Middle frontal gyrus (tissue), 1 donor: Measurements from ENCODE around the gene AP5S1.
"Not testable (repeated sequence)": the region's sequence is repeated elsewhere in the genome, so short reads cannot be mapped to it uniquely, and the experiment has no call there.

ENCODE experiments used
- DNase-seq: peaks from one replicate; pipeline ENCODE4 v3.0.0-alpha.2; 2015; ENCODE audit warnings: low spot score; ENCODE audit errors: extremely low spot score

The AP5S1 gene

GRCh38 chr20:3842348-3842930, 22.1 kb downstream of the AP5S1 start:
- DNase-seq = no peak

- DNase-seq = no peak
These were observed 23.1 kb downstream of the AP5S1 start for GRCh38 chr20:3843490-3843889.

DNA sequence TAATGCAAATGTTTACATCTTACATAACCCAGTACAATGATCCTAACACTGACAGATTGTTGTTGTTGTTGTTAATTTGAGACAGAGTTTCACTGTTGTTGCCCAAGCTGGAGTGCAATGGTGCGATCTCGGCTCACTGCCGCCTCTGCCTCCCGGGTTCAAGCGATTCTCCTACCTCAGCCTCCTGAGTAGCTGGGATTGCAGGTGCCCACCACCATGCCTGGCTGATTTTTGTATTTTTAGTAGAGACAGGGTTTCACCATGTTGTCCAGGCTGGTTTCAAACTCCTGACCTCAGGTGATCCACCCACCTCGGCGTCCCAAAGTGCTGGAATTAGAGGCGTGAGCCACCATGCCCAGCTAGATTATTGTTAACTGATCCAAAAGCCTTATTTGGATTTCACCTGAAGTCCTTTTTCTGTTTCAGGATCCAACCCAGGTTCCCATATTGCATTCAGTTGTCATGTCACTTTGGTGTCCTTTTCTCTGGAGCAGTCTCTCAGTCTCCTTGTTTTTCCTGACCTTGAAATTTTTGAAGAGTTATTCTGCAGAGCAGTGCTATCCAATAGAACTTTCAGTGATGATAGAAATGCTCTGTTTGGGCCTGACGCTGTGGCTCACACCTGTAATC, 23.8 kb downstream of the AP5S1 start:
- not testable (repeated sequence) for DNase-seq

DNA sequence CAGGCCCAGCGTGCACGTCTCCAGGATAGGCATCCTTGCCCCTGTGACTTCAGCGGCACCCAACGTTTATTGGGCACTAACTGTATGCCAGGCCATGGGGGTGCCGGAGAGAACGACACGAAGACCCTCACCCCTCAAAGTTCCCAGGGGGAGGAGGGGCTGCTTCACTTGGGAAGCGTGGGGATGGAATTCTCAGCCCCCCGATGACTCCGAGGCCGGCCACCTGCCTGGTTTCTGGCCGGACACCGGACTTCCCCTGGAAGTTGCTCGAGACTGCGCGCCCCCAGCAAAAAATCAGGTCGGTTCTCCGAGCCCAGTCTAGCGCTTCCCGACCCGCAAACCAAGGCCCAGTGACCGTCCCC, 26.0 kb downstream of the AP5S1 start:
- DNase-seq = no peak

DNA sequence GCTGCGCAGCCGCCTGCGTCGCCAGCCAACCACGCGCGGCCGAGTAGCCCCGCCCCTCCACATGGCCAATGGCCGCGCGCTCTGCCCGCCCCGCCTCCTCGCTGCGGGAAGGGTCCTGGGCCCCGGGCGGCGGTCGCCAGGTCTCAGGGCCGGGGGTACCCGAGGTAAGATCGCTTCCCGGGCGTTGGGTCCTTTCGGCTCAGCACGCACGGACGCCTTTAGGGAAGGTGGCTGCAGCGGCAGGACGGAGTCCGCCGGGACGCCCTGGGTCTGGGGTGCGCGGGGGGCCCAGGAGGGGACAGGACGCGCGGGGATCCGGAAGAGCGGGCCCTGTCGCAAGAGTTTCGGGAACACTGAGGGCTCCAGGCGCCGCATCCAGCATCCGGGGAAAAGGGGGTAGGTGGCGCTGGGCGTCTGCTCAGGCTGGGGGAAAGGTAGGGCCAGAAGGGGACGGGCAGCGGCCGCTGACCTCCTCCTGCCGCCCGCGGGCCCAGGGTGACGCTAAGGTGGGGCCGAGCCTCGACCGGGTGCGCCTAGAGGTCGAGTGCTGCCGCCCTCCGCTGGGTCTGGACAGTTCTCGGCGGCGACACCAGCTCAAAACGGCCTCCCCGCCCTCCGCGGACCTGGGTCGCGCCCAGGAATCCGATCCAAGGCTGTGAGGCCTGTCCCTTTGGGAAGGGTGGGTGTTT, 26.5 kb downstream of the AP5S1 start, which contains the start of gene MAVS:
MAVS (plus strand) TSS at position 95 of the 689 bp plus-strand sequence. CDS start 7,791 bp downstream, outside the sequence.
- DNase-seq = peak; percentile 81

DNA sequence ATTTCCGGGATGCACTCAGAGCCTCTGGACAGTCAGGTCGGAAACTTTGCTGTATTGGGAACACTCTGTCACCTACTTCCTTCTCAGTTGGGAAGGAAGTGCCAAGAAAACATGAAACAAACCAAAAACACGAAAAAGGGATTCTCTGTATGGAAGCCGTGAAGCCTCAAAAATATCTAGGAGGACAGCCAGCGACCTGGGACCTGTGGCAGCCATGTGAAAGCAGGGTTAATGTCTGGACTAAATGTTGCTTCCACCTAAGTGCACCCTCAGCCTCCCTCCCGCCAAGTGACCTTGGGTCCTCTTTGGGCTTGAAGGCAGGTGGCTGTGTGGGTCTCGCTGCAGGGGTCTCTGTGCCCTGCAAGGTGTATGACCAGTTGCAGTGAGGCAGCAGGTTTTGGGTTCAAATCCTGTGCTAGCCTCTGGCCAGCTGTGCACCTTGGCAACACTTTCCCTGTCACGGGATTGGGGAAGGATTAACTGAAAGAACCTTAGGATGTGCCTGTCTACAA, 27.1 kb downstream of the AP5S1 start:
- DNase-seq = no peak

DNA sequence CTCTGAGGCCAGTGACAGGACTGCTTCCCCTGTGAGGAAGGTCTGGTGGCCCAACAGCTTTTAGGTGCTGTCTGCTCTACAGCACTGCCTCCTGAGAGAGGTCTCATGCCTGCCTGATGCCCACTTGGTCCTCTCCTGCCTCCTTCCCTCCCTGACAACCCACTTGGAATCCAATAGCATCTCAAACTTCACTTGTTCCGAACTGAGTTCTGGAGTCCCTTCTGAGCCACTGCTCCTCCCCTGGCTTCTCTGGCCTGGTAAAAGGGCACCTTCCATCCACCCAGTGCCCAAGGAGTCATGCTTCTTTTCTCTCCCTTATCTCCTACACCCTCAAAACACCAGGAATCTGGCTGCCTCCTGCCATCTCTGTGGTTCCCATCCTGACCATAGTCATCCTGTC, 28.2 kb downstream of the AP5S1 start:
- DNase-seq = no peak

GRCh38 chr20:3854462-3854871, 34.1 kb downstream of the AP5S1 start:
- DNase-seq = no peak

GRCh38 chr20:3857405-3857804, 37.1 kb downstream of the AP5S1 start:
- no peak for DNase-seq

GRCh38 chr20:3858689-3859088, 38.3 kb downstream of the AP5S1 start:
- DNase-seq = no peak

- no peak for DNase-seq
These were observed 40.8 kb downstream of the AP5S1 start for GRCh38 chr20:3861191-3861590.

DNA sequence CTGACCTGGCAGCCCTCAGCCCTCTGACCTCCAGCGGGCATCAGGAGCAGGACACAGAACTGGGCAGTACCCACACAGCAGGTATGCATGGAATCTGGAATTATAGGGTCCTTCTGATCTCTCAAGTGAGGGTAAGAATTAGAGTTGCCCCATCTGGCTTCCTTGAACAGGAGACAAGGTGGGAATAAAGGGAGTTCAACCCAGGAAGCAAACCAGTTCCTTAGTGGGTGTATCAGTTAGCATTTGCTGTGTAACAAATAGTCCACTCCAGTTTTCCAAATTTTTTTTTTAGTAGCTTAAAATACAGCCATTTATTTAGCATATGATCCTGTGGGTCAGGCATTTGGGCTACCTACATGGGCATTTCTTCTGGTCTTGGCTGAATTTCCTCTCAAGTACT, 42.0 kb downstream of the AP5S1 start:
- no peak for DNase-seq

DNA sequence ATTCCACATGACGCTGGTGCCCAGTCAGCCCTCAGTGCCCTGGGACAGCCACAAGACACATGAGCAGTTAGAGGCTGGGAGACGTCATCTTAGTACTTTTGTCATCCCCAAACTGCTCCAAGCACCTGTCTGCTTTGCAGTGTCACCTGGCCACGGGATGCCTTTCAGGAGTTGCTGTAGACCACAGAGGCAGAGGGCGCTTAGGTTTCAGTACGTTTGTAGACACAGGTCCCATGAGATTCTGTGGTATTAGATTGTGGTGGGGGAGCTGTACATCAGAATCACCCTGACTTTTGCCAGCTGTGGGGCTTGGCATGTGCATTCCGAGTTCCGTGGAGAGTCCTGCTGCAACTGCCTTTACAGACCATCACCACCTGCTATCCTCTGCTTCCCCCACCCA, 43.0 kb downstream of the AP5S1 start:
- no peak for DNase-seq

- DNase-seq = no peak
These were observed 44.2 kb downstream of the AP5S1 start for GRCh38 chr20:3864518-3864917.

DNA sequence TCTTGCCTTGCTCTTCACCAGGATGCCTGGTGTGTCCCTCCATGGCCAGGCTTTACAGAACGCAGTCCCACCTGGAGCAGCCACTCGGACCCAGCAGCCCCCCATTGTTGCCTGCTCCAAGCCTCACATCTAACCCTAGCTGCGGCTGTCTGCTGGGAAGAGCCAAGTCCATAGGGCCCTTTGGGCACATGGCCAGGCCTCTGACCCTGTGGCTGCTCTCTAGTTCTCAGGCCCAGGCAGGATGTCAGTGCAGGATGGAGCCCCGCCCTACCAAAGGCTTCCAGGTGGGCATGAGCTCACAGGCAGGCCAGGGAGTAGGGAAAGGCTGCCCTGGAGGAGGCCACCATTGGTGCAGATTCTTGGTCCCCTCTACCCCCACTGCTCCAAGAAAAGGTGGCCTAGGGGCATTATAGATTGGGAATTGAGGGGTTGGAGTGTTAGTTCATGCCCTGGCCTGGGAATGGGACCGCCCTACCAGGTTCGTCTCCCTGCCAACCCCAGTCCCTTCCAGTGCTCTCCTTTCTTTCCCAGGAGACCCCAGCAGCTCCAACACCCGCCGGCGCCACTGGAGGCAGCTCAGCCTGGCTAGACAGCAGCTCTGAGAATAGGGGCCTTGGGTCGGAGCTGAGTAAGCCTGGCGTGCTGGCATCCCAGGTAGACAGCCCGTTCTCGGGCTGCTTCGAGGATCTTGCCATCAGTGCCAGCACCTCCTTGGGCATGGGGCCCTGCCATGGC, 45.0 kb downstream of the AP5S1 start:
- DNase-seq = no peak

DNA sequence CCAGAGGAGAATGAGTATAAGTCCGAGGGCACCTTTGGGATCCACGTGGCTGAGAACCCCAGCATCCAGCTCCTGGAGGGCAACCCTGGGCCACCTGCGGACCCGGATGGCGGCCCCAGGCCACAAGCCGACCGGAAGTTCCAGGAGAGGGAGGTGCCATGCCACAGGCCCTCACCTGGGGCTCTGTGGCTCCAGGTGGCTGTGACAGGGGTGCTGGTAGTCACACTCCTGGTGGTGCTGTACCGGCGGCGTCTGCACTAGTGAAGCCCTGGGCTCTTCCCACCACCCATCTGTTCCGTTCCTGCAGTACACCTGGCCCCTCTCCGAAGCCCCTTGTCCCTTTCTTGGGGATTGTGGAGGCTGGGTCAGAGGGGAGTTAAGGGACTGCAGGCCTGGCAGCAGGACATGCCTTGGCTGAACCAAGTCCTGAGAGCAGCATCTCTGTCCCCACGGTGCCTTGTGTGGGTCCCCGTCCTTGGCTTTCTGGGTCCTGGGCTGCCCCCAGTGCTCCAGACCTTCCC, 45.6 kb downstream of the AP5S1 start:
- no peak for DNase-seq

DNA sequence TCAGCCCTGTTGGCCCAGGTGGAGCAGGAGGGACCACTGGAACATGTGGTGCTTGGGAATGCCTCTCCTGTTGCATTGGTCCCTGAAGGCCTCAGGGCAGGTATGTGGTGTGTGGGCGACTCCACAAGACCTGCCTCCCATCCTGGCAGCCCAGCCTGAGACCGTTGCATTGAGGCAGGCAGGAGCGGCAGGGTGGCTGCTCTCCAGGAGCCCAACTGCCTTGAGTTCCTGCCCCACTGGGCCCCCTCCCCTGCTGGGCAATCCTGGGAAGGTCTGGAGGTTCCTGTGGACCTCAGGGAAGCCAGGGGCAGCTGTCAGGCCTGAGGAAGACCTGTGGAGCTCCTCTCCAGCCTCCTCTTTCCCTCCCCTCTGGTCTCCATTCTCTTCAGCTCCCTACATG, 46.1 kb downstream of the AP5S1 start:
- DNase-seq = no peak

DNA sequence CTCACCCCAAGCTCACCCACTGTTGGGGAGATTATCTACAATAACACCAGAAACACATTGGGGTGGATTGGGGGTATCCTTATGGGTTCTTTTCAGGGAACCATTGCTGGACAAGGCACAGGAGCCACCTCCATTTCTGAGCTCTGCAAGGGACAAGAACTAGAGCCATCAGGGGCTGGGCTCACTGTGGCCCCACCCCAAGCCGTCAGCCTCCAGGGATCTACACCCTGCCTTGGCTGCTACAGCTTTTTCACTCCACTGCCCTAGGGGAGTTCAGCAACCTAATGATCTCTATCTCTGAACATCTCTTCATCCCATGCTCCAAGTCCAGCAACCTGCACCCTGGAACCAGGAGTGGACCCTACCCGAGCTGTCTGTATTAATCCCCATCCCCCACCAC, 47.5 kb downstream of the AP5S1 start:
- DNase-seq = no peak

GRCh38 chr20:3869839-3870634, 49.7 kb downstream of the AP5S1 start:
- no peak for DNase-seq

DNA sequence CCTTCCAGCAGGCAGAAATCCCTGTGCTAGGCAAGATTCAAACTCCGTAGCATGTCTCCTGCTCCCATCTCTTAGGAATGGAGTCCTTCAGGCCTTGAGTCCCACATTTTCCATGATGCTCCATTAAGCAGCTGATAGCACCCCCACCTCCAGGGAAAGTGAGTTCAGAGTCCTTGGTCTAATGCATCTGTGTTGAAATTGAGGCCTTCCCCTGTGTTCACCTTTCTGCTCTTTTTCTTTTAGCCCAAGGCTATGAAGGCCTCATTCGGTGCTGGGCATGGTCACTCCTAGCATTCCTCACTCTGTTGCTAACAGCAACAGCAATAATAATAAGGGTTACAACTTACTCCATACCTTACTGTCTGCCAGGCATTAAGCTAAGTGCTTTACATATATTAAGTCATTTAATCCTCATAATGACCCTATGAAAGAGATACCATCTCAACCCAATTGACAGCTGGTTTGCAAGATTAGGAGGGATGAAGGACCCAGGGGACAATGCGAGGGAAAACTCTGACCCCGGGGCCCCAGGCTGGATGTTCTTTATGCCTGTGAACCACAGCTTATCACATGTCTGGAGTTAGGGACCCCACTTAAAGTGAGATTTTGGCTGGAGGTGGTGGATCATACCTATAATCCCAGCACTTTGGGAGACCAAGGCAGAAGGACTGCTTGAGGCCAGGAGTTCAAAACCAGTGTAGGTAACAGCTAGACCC, 51.4 kb downstream of the AP5S1 start:
- no peak for DNase-seq
